Panc1 (cell line): Measurements from ENCODE around the gene ZNF578.
"Not testable (repeated sequence)": the region's sequence is repeated elsewhere in the genome, so short reads cannot be mapped to it uniquely, and the experiment has no call there.

Experiments used
- CTCF ChIP-seq: fragments of 450-650 bp; IDR thresholded peaks from 2 replicates; pipeline ENCODE4 v1.5.1; 2017; ENCODE audit warnings: mild to moderate bottlenecking
- POLR2AphosphoS5 ChIP-seq: IDR thresholded peaks from 2 replicates; pipeline ENCODE4 v1.6.1; 2012; ENCODE audit warnings: mild to moderate bottlenecking, low read depth, low read length, moderate library complexity
- SIN3A ChIP-seq: IDR thresholded peaks from 2 replicates; pipeline ENCODE4 v1.6.1; 2012; ENCODE audit warnings: low read depth, mild to moderate bottlenecking, low read length, moderate library complexity, borderline replicate concordance; ENCODE audit not compliant: insufficient read depth

- TF ChIP-seq CTCF, SIN3A, POLR2AphosphoS5: not testable (repeated sequence)
Measured at GRCh38 chr19:52500991-52501390, 47.6 kb downstream of the ZNF578 start.
